RWPE2 (cell line): Measurements from ENCODE around the gene RMDN2.

ENCODE experiments used
- ATAC-seq: fragments of 200-7000 bp; cut with Tn5 transposase; 3 replicates; pipeline ENCODE4 v1.9.1; 2021; ENCODE audit warnings: low read depth
- DNase-seq: peaks from one replicate; pipeline ENCODE4 v3.0.0-alpha.2; 2020; ENCODE audit warnings: low spot score
- H3K27ac ChIP-seq: fragments of 450-650 bp; 2 replicates; pipeline ENCODE4 v1.5.1; 2017; ENCODE audit warnings: mild to moderate bottlenecking; ENCODE audit not compliant: poor library complexity, severe bottlenecking
- H3K27me3 ChIP-seq: fragments of 250-450 bp; sonication (Bioruptor Pico); 2 replicates; pipeline ENCODE4 v1.5.1; 2021; ENCODE audit warnings: mild to moderate bottlenecking, moderate library complexity; ENCODE audit not compliant: insufficient read depth, poor library complexity, severe bottlenecking
- H3K36me3 ChIP-seq: fragments of 250-450 bp; sonication (Bioruptor Pico); 2 replicates; pipeline ENCODE4 v1.5.1; 2020; ENCODE audit warnings: low read depth, mild to moderate bottlenecking, moderate library complexity
- H3K4me1 ChIP-seq: fragments of 250-450 bp; sonication (Bioruptor Pico); 2 replicates; pipeline ENCODE4 v1.5.1; 2021; ENCODE audit warnings: mild to moderate bottlenecking, moderate library complexity; ENCODE audit not compliant: insufficient read depth, poor library complexity, severe bottlenecking
- H3K4me3 ChIP-seq: fragments of 250-450 bp; sonication (Bioruptor Pico); 2 replicates; pipeline ENCODE4 v1.5.1; 2021; ENCODE audit warnings: mild to moderate bottlenecking, moderate library complexity; ENCODE audit not compliant: severe bottlenecking
- H3K9me3 ChIP-seq: fragments of 250-450 bp; sonication (Bioruptor Pico); 2 replicates; pipeline ENCODE4 v1.5.1; 2021; ENCODE audit warnings: mild to moderate bottlenecking, moderate library complexity; ENCODE audit not compliant: severe bottlenecking
- CTCF ChIP-seq: fragments of 450-650 bp; IDR thresholded peaks from one replicate; pipeline ENCODE4 v1.5.1; 2017; ENCODE audit warnings: mild to moderate bottlenecking, moderate library complexity; ENCODE audit not compliant: poor library complexity, severe bottlenecking

The RMDN2 gene

GRCh38 chr2:37966326-37966725 lies 41.2 kb downstream of the RMDN2 start:
- Histone ChIP-seq H3K4me1 (no peaks in the 10 kb centered on the region), H3K9me3 (no peaks in the 10 kb centered on the region), H3K36me3 (no peaks in the 10 kb centered on the region), H3K27ac (no peak overlapping the region), H3K27me3 (no peaks in the 10 kb centered on the region), H3K4me3 (no peak overlapping the region)
- no peak for ATAC-seq
- no peak for DNase-seq
- no peak for TF ChIP-seq CTCF

- no peak overlapping the region for H3K27ac ChIP-seq
- no peaks in the 10 kb centered on the region for H3K36me3 ChIP-seq
- no peaks in the 10 kb centered on the region for H3K4me1 ChIP-seq
- TF ChIP-seq CTCF = no peak
- ATAC-seq (no peak), DNase-seq (no peak)
- peaks cover 5% of the 10 kb centered on the region for H3K27me3 ChIP-seq
- H3K4me3 ChIP-seq = no peak overlapping the region
- H3K9me3 ChIP-seq = no peaks in the 10 kb centered on the region
Measured at GRCh38 chr2:37969731-37970130, 44.6 kb downstream of the RMDN2 start.

- ATAC-seq (no peak), DNase-seq (no peak)
- Histone ChIP-seq H3K36me3 (no peaks in the 10 kb centered on the region), H3K27me3 (peaks cover 5% of the 10 kb centered on the region), H3K4me3 (no peak overlapping the region), H3K4me1 (no peaks in the 10 kb centered on the region), H3K27ac (no peak overlapping the region), H3K9me3 (no peaks in the 10 kb centered on the region)
- TF ChIP-seq CTCF = no peak
Measured at GRCh38 chr2:37971971-37972370, 46.9 kb downstream of the RMDN2 start.

- TF ChIP-seq CTCF = no peak
Measured at GRCh38 chr2:37973615-37974353, 48.7 kb downstream of the RMDN2 start.

GRCh38 chr2:37975808-37976207 lies 50.7 kb downstream of the RMDN2 start:
- no peaks in the 10 kb centered on the region for H3K9me3 ChIP-seq
- no peaks in the 10 kb centered on the region for H3K4me1 ChIP-seq
- ATAC-seq (no peak), DNase-seq (no peak)
- no peaks in the 10 kb centered on the region for H3K36me3 ChIP-seq
- H3K27ac ChIP-seq = no peak overlapping the region
- H3K27me3 ChIP-seq = peaks cover 5% of the 10 kb centered on the region
- no peak for TF ChIP-seq CTCF
- H3K4me3 ChIP-seq = no peak overlapping the region

More at GRCh38 chr2:37973615-37974353, 48.7 kb downstream of the RMDN2 start:
- Histone ChIP-seq H3K9me3 (no peaks in the 10 kb centered on the region), H3K27me3 (peaks cover 5% of the 10 kb centered on the region), H3K4me1 (no peaks in the 10 kb centered on the region), H3K36me3 (no peaks in the 10 kb centered on the region), H3K27ac (no peak overlapping the region), H3K4me3 (no peak overlapping the region)
- DNase-seq (no peak), ATAC-seq (no peak)
